ENCODE measurements around the gene GP5. TPM values are rescaled to one million over a fixed set of nuclear protein-coding genes. Genes with fewer than 3 reads are reported as not detected.

Gene GP5
- total RNA-seq, 2 experiments from 2014 or later = 3.3 TPM

- TF ChIP-seq CTCF (IDR thresholded peaks at IDR 0.05) = no peak
- Histone ChIP-seq H3K9me3 (ENCODE audit: control insufficient read depth in 1 of 2, insufficient read depth in 1 of 2, low read length in 2 of 2) (peaks cover 4 to 12% of the 10 kb centered on the region in 2 experiments), H3K27me3 (ENCODE audit: control insufficient read depth in 1 of 2, insufficient read depth in 2 of 2, low read length in 2 of 2) (no peaks in the 10 kb centered on the region), H3K27ac (ENCODE audit: low read depth in 1 of 2, low read length in 2 of 2) (no peak overlapping the region), H3K4me1 (ENCODE audit: insufficient read depth, low read length) (no peaks in the 10 kb centered on the region), H3K4me3 (ENCODE audit: low read length) (no peak overlapping the region), H3K36me3 (ENCODE audit: insufficient read depth, low read length) (no peaks in the 10 kb centered on the region)
- POLR2A ChIA-PET = no interaction called here
- no peaks in the 10 kb centered on the region for H3K27me3 Mint-ChIP-seq
- ATAC-seq (ENCODE audit: poor library complexity) (no peak), DNase-seq (no peak)
- H3K27ac Mint-ChIP-seq = no peak overlapping the region
- no peaks in the 10 kb centered on the region for H3K4me1 Mint-ChIP-seq (ENCODE audit: low read depth)
- CTCF ChIA-PET = interaction anchor here (0.9 kb wide), 1 partner anchor 44 kb away, joined by 3 read pairs; no protein-coding TSS in a partner anchor
- H3K9me3 Mint-ChIP-seq = peaks cover 2% of the 10 kb centered on the region
- H3K36me3 Mint-ChIP-seq (ENCODE audit: low read depth) = no peaks in the 10 kb centered on the region
- intact Hi-C loops (cut with DNase I, micrococcal nuclease) = no loop called here
- no peak overlapping the region for H3K4me3 Mint-ChIP-seq
These were observed 11.1 kb downstream of the GP5 start for GRCh38 chr3:194387926-194388418.

GRCh38 chr3:194387276-194387675 lies 11.8 kb downstream of the GP5 start:
- peak in 1 of 14 experiments; percentile 26 for DNase-seq
- Mint-ChIP-seq H3K4me3 (no peak overlapping the region), H3K27me3 (no peaks in the 10 kb centered on the region), H3K9me3 (peaks cover 2% of the 10 kb centered on the region), H3K36me3 (ENCODE audit: low read depth) (no peaks in the 10 kb centered on the region), H3K27ac (no peak overlapping the region), H3K4me1 (ENCODE audit: low read depth) (no peaks in the 10 kb centered on the region)
- intact Hi-C loops (cut with DNase I, micrococcal nuclease) = no loop called here
- no peaks in the 10 kb centered on the region for H3K36me3 ChIP-seq (ENCODE audit: insufficient read depth, low read length)
- POLR2A ChIA-PET = interaction anchor here (0.9 kb wide), 2 partner anchors 9 to 10 kb away, joined by 3 read pairs; no protein-coding TSS in a partner anchor
- CTCF ChIA-PET = interaction anchor here (0.9 kb wide), 1 partner anchor 43 kb away, joined by 3 read pairs; no protein-coding TSS in a partner anchor
- H3K4me1 ChIP-seq (ENCODE audit: insufficient read depth, low read length) = no peaks in the 10 kb centered on the region
- ATAC-seq (ENCODE audit: poor library complexity) = no peak
- H3K4me3 ChIP-seq (ENCODE audit: low read length) = no peak overlapping the region
- TF ChIP-seq CTCF (IDR thresholded peaks at IDR 0.05) = no peak
- no peaks in the 10 kb centered on the region for H3K27me3 ChIP-seq (ENCODE audit: control insufficient read depth in 1 of 2, insufficient read depth in 2 of 2, low read length in 2 of 2)
- H3K9me3 ChIP-seq (ENCODE audit: control insufficient read depth in 1 of 2, insufficient read depth in 1 of 2, low read length in 2 of 2) = peaks cover 4 to 9% of the 10 kb centered on the region in 2 experiments
- H3K27ac ChIP-seq (ENCODE audit: low read depth in 1 of 2, low read length in 2 of 2) = no peak overlapping the region

GRCh38 chr3:194386648-194387047 lies 12.4 kb downstream of the GP5 start:
- H3K36me3 ChIP-seq (ENCODE audit: insufficient read depth, low read length) = no peaks in the 10 kb centered on the region
- TF ChIP-seq CTCF (IDR thresholded peaks at IDR 0.05) = no peak
- POLR2A ChIA-PET = interaction anchor here (0.9 kb wide), 2 partner anchors 9 to 11 kb away, joined by 3 read pairs; no protein-coding TSS in a partner anchor
- Mint-ChIP-seq H3K4me3 (no peak overlapping the region), H3K27ac (no peak overlapping the region), H3K9me3 (peaks cover 2% of the 10 kb centered on the region), H3K36me3 (ENCODE audit: low read depth) (no peaks in the 10 kb centered on the region), H3K27me3 (no peaks in the 10 kb centered on the region), H3K4me1 (ENCODE audit: low read depth) (no peaks in the 10 kb centered on the region)
- peaks cover 0 to under 1% of the 10 kb centered on the region in 2 experiments for H3K27me3 ChIP-seq (ENCODE audit: control insufficient read depth in 1 of 2, insufficient read depth in 2 of 2, low read length in 2 of 2)
- H3K4me3 ChIP-seq (ENCODE audit: low read length) = no peak overlapping the region
- ATAC-seq (ENCODE audit: poor library complexity) (no peak), DNase-seq (no peak)
- CTCF ChIA-PET = no interaction called here
- H3K27ac ChIP-seq (ENCODE audit: low read depth in 1 of 2, low read length in 2 of 2) = no peak overlapping the region
- intact Hi-C loops (cut with DNase I, micrococcal nuclease) = no loop called here
- H3K4me1 ChIP-seq (ENCODE audit: insufficient read depth, low read length) = no peaks in the 10 kb centered on the region
- H3K9me3 ChIP-seq (ENCODE audit: control insufficient read depth in 1 of 2, insufficient read depth in 1 of 2, low read length in 2 of 2) = peaks cover 4 to 9% of the 10 kb centered on the region in 2 experiments

Measured in CD4-positive, alpha-beta T cell (primary cell).